ENCODE results near the gene CAB39.
A peak's percentile ranks its signal among the peaks of the same experiment; 100 is the strongest.

CAB39 gene

DNA sequence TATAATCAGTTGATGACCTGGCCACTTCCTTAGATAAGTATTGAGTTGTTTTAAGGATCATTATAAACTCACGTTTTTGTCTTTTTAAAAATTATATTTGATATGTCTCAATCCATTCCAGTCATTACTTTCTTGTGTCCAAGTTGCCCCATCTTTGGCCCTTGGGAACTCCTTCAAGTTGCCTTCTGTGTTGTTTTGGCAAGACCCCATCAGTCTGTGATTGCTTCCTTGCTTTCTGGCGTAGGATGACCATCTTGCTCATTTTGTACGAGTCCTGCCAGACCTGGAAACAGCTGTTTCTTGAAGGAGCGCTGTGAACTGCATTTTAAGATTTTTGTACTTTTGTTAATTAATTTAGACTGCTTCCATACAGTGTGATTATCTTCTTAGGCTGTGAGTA lies 83.2 kb downstream of the CAB39 start:
- no peak for DNase-seq
- H3K14ac ChIP-seq (ENCODE audit: low read length in 2 of 2), result no peak overlapping the region
- H4K91ac ChIP-seq (ENCODE audit: low read length), result no peak overlapping the region
- H3K23ac ChIP-seq (ENCODE audit: low read length in 2 of 2), result no peak overlapping the region
- peaks cover 3% of the 10 kb centered on the region for H3K4me1 ChIP-seq (ENCODE audit: control insufficient read depth, insufficient read depth, low read depth, low read length)
- peak overlapping the region in 1 of 2 experiments; percentile 58 for H3K4me3 ChIP-seq (ENCODE audit: insufficient read depth in 1 of 2, low read depth in 1 of 2, low read length in 2 of 2)
- no peak overlapping the region for H2AK5ac ChIP-seq (ENCODE audit: low read length, severe bottlenecking)
- no peak overlapping the region for H4K8ac ChIP-seq (ENCODE audit: low read length)
- H2BK12ac ChIP-seq (ENCODE audit: low read length in 2 of 2), result peak overlapping the region in 1 of 2 experiments; percentile 68
- no peak overlapping the region for H2BK5ac ChIP-seq (ENCODE audit: low read depth, low read length, poor library complexity, severe bottlenecking)
- H3K27ac ChIP-seq (ENCODE audit: low read length, poor library complexity, severe bottlenecking), result peak overlapping the region; percentile 21
- 97% methylated on average over 4 of the region's 4 CpGs for WGBS
- H3K18ac ChIP-seq (ENCODE audit: low read depth in 1 of 2, low read length in 2 of 2), result peak overlapping the region in 1 of 2 experiments; percentile 69
- no peaks in the 10 kb centered on the region for H3K27me3 ChIP-seq (ENCODE audit: control insufficient read depth in 1 of 2, insufficient read depth in 1 of 2, low read length in 2 of 2)
- peaks cover 26% of the 10 kb centered on the region for H3K79me1 ChIP-seq (replicated peaks; ENCODE audit: low read length, poor library complexity, severe bottlenecking)
- no peak overlapping the region for H2BK15ac ChIP-seq (ENCODE audit: low read depth, poor library complexity, severe bottlenecking)
- H3K9me3 ChIP-seq (ENCODE audit: control insufficient read depth, low read length), result peaks cover 23% of the 10 kb centered on the region
- H3K36me3 ChIP-seq (ENCODE audit: control insufficient read depth in 1 of 2, insufficient read depth in 2 of 2, low read depth in 1 of 2, low read length in 2 of 2), result peaks cover 14 to 55% of the 10 kb centered on the region in 2 experiments
- no peak overlapping the region for H2AFZ ChIP-seq (ENCODE audit: low read depth, low read length)
- H3K4ac ChIP-seq (ENCODE audit: low read depth in 1 of 2, low read length in 2 of 2), result no peak overlapping the region
- H3K9ac ChIP-seq (ENCODE audit: low read length), result peak overlapping the region; percentile 84
- H2BK120ac ChIP-seq (ENCODE audit: low read depth, low read length), result no peak overlapping the region
- no peak overlapping the region for H3K4me2 ChIP-seq (ENCODE audit: low read length, poor library complexity, severe bottlenecking)

DNA sequence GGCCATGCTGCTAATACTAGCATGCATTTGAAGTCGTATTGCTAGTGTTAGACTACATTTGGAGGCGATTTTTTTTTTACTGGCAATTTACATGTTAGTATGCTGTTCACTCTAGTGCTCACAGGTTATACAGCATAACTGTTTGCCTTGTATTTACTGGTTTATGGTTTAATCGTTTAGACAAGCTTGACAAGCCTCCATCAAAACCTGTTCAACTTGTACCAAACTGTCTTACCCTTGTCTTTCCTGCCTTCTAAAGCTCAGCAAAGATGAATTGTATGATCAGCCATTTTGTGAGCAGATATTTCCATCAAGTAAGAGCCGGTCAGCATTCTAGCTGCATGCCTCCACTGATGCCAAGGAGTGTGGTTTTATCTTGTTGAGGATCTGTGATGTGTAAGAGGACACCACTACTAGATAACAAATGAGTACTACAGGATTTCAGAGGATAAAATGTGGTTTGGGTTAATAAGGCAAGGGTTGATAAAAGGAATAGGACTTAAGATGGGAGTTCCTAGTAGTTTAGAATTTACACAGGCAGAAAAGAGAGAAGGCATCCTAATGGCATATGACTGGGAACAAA lies 83.7 kb downstream of the CAB39 start:
- peak overlapping the region; percentile 63 for H2AK5ac ChIP-seq (ENCODE audit: low read length, severe bottlenecking)
- H3K9me3 ChIP-seq (ENCODE audit: control insufficient read depth, low read length), result peaks cover 18% of the 10 kb centered on the region
- H4K8ac ChIP-seq (ENCODE audit: low read length), result no peak overlapping the region
- H3K79me1 ChIP-seq (replicated peaks; ENCODE audit: low read length, poor library complexity, severe bottlenecking), result peaks cover 31% of the 10 kb centered on the region
- peak; percentile 70 for DNase-seq
- H3K4me2 ChIP-seq (ENCODE audit: low read length, poor library complexity, severe bottlenecking), result no peak overlapping the region
- no peak overlapping the region for H3K23ac ChIP-seq (ENCODE audit: low read length in 2 of 2)
- WGBS, result 88% methylated on average over 4 of the region's 4 CpGs
- H3K27me3 ChIP-seq (ENCODE audit: control insufficient read depth in 1 of 2, insufficient read depth in 1 of 2, low read length in 2 of 2), result no peaks in the 10 kb centered on the region
- peak overlapping the region; percentile 84 for H3K9ac ChIP-seq (ENCODE audit: low read length)
- H3K4me1 ChIP-seq (ENCODE audit: control insufficient read depth, insufficient read depth, low read depth, low read length), result peaks cover 3% of the 10 kb centered on the region
- H2BK12ac ChIP-seq (ENCODE audit: low read length in 2 of 2), result peak overlapping the region in 1 of 2 experiments; percentile 7
- peak overlapping the region in 1 of 2 experiments; percentile 58 for H3K4me3 ChIP-seq (ENCODE audit: insufficient read depth in 1 of 2, low read depth in 1 of 2, low read length in 2 of 2)
- H2BK5ac ChIP-seq (ENCODE audit: low read depth, low read length, poor library complexity, severe bottlenecking), result no peak overlapping the region
- H3K27ac ChIP-seq (ENCODE audit: low read length, poor library complexity, severe bottlenecking), result no peak overlapping the region
- H3K36me3 ChIP-seq (ENCODE audit: control insufficient read depth in 1 of 2, insufficient read depth in 2 of 2, low read depth in 1 of 2, low read length in 2 of 2), result peaks cover 15 to 55% of the 10 kb centered on the region in 2 experiments
- H3K14ac ChIP-seq (ENCODE audit: low read length in 2 of 2), result no peak overlapping the region
- no peak overlapping the region for H2AFZ ChIP-seq (ENCODE audit: low read depth, low read length)
- H4K91ac ChIP-seq (ENCODE audit: low read length), result no peak overlapping the region
- no peak overlapping the region for H2BK15ac ChIP-seq (ENCODE audit: low read depth, poor library complexity, severe bottlenecking)
- H2BK120ac ChIP-seq (ENCODE audit: low read depth, low read length), result no peak overlapping the region
- peak overlapping the region in 1 of 2 experiments; percentile 24 for H3K4ac ChIP-seq (ENCODE audit: low read depth in 1 of 2, low read length in 2 of 2)
- H3K18ac ChIP-seq (ENCODE audit: low read depth in 1 of 2, low read length in 2 of 2), result no peak overlapping the region

DNA sequence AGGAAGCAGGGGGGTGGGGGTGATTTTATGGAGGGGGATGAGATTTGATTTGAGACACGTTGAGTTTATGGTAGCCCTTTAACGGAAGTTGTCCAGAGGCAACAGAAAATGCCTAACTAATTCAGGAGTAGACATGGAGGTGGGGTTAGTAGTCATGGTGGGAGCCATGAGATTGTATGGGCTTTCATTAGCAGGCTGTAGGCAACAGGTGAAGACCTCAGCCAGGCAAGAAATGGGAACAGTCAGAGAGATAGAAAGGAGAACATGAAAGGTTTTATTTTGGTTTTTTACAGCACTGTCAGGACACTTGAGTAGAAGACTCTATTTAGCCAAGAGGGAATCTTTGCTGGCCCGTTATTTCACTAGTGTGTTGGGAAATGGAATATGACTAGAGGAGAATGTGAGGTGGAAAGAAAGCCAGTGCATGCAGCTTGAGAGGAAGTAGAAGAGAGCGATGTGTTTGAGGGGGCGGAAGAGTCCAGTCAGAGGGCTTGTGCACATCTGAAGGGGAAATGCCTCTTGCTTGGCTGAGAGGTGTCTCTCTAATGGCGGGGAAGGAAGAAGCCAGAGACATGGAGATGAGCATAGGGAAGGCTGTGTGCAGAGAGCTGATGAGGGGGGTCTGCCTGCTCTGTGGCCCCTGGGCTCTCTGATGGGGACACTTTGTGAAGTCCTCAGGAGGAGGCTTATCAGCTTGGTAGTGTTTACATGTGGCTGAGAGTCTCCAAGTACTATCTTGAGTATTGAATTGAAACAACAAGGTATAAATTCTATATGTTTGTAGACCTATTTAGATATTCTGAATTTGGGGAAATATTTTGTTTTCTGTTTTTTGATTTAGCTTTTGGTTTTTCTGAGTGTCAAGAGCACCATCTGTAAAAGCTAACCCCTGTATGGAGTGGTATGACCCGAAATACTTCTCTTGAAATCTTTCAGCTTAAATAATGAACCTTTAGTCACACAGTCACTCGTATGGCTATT lies 85.2 kb downstream of the CAB39 start:
- H3K4me1 ChIP-seq (ENCODE audit: control insufficient read depth, insufficient read depth, low read depth, low read length), result peaks cover 3% of the 10 kb centered on the region
- H4K91ac ChIP-seq (ENCODE audit: low read length), result peak overlapping the region; percentile 34
- no peak overlapping the region for H2BK15ac ChIP-seq (ENCODE audit: low read depth, poor library complexity, severe bottlenecking)
- H3K79me1 ChIP-seq (replicated peaks; ENCODE audit: low read length, poor library complexity, severe bottlenecking), result peaks cover 27% of the 10 kb centered on the region
- peaks cover 4% of the 10 kb centered on the region for H3K9me3 ChIP-seq (ENCODE audit: control insufficient read depth, low read length)
- H3K27ac ChIP-seq (ENCODE audit: low read length, poor library complexity, severe bottlenecking), result no peak overlapping the region
- peak overlapping the region in 1 of 2 experiments; percentile 16 for H3K18ac ChIP-seq (ENCODE audit: low read depth in 1 of 2, low read length in 2 of 2)
- H2BK5ac ChIP-seq (ENCODE audit: low read depth, low read length, poor library complexity, severe bottlenecking), result no peak overlapping the region
- peak; percentile 54 for DNase-seq
- H3K14ac ChIP-seq (ENCODE audit: low read length in 2 of 2), result no peak overlapping the region
- no peak overlapping the region for H3K23ac ChIP-seq (ENCODE audit: low read length in 2 of 2)
- H3K27me3 ChIP-seq (ENCODE audit: control insufficient read depth in 1 of 2, insufficient read depth in 1 of 2, low read length in 2 of 2), result no peaks in the 10 kb centered on the region
- H3K4ac ChIP-seq (ENCODE audit: low read depth in 1 of 2, low read length in 2 of 2), result peak overlapping the region in 1 of 2 experiments; percentile 15
- peak overlapping the region; percentile 84 for H3K9ac ChIP-seq (ENCODE audit: low read length)
- peak overlapping the region; percentile 69 for H2AK5ac ChIP-seq (ENCODE audit: low read length, severe bottlenecking)
- WGBS, result 83% methylated on average over 8 of the region's 8 CpGs
- peak overlapping the region; percentile 12 to 83 for H2BK12ac ChIP-seq (ENCODE audit: low read length in 2 of 2)
- no peak overlapping the region for H2BK120ac ChIP-seq (ENCODE audit: low read depth, low read length)
- H3K4me3 ChIP-seq (ENCODE audit: insufficient read depth in 1 of 2, low read depth in 1 of 2, low read length in 2 of 2), result peak overlapping the region in 1 of 2 experiments; percentile 58
- no peak overlapping the region for H2AFZ ChIP-seq (ENCODE audit: low read depth, low read length)
- H3K36me3 ChIP-seq (ENCODE audit: control insufficient read depth in 1 of 2, insufficient read depth in 2 of 2, low read depth in 1 of 2, low read length in 2 of 2), result peaks cover 14 to 52% of the 10 kb centered on the region in 2 experiments
- H4K8ac ChIP-seq (ENCODE audit: low read length), result peak overlapping the region; percentile 19
- no peak overlapping the region for H3K4me2 ChIP-seq (ENCODE audit: low read length, poor library complexity, severe bottlenecking)
